SK-N-SH (cell line): ENCODE data around the gene COQ10B. TPM values are rescaled to one million over a fixed set of nuclear protein-coding genes. Genes with fewer than 3 reads are reported as not detected.

Experiments used
- CTCF ChIA-PET: fragments of 300-600, 350-600 bp; formaldehyde crosslinking; extraction: SDS; loops from one replicate; lab custom pipeline; 2021; lab: Yijun Ruan, JAX
- POLR2A ChIA-PET: fragments of 350-600 bp; sonication (Branson Sonifier 250); formaldehyde crosslinking; extraction: SDS; loops from one replicate; lab custom pipeline; 2020; ENCODE audit warnings: antibody characterized with exemption, inconsistent platforms; lab: Yijun Ruan, JAX
- DNase-seq: peaks from one replicate; pipeline ENCODE4 v3.0.0; 2012
- H2AFZ ChIP-seq: fragments of 200-600 bp; sonication (generic); 2 replicates; pipeline ENCODE4 v1.8.1; 2016; ENCODE audit warnings: antibody characterized with exemption, mild to moderate bottlenecking, low read depth
- H3F3A ChIP-seq: fragments of 200-600 bp; sonication (generic); replicated peaks from 2 replicates; pipeline ENCODE3; 2016; ENCODE audit warnings: antibody characterized with exemption, mild to moderate bottlenecking; ENCODE audit not compliant: insufficient read depth
- H3K27ac ChIP-seq, 2 experiments: fragments of 200-500 bp in 1 of 2; fragments of 200-600 bp in 1 of 2; sonication (Bioruptor generic) in 1 of 2; sonication (generic), shearing (Covaris generic) in 1 of 2; 2 replicates each; pipeline versions ENCODE4 v1.5.1 to v1.6.1; 2014 to 2016; ENCODE audit warnings: low read depth in 2 of 2, inconsistent platforms in 1 of 2, low read length in 1 of 2, mild to moderate bottlenecking in 1 of 2, mixed read lengths in 1 of 2
- H3K27me3 ChIP-seq: fragments of 200-600 bp; sonication (generic), shearing (Covaris generic); 2 replicates; pipeline ENCODE4 v1.6.1; 2016; ENCODE audit warnings: mixed run types; ENCODE audit not compliant: insufficient read depth
- H3K36me3 ChIP-seq, 2 experiments: fragments of 200-500 bp in 1 of 2; fragments of 200-600 bp in 1 of 2; sonication (Bioruptor generic) in 1 of 2; sonication (generic) in 1 of 2; replicated peaks in 1 of 2; 2 replicates each; pipeline versions ENCODE3 to v1.5.1; 2014 to 2016; ENCODE audit warnings: low read length in 1 of 2, mild to moderate bottlenecking in 1 of 2; ENCODE audit not compliant: insufficient read depth in 2 of 2, control insufficient read depth in 1 of 2
- H3K4me1 ChIP-seq, 2 experiments: fragments of 200-500 bp in 1 of 2; fragments of 200-600 bp in 1 of 2; sonication (Bioruptor generic) in 1 of 2; sonication (generic), shearing (Covaris generic) in 1 of 2; 2 replicates each; pipeline versions ENCODE4 v1.5.1 to v1.6.1; 2014 to 2016; ENCODE audit warnings: low read depth in 1 of 2, low read length in 1 of 2, mixed run types in 1 of 2; ENCODE audit not compliant: insufficient read depth in 2 of 2, control insufficient read depth in 1 of 2
- H3K4me2 ChIP-seq: fragments of 200-600 bp; sonication (generic), shearing (Covaris generic); 2 replicates; pipeline ENCODE4 v1.6.1; 2017; ENCODE audit warnings: mixed run types
- H3K4me3 ChIP-seq, 2 experiments: fragments of 200-500 bp in 1 of 2; fragments of 200-600 bp in 1 of 2; sonication (Bioruptor generic) in 1 of 2; sonication (generic), shearing (Covaris generic) in 1 of 2; 2 replicates each; pipeline versions ENCODE4 v1.5.1 to v1.8.1; 2014 to 2016; ENCODE audit warnings: low read depth in 2 of 2, inconsistent platforms in 1 of 2, low read length in 1 of 2, mild to moderate bottlenecking in 1 of 2, mixed read lengths in 1 of 2, moderate library complexity in 1 of 2
- H3K79me2 ChIP-seq: fragments of 200-600 bp; sonication (generic); 2 replicates; pipeline ENCODE4 v1.8.1; 2017; ENCODE audit warnings: mild to moderate bottlenecking; ENCODE audit not compliant: insufficient read depth
- H3K9ac ChIP-seq: fragments of 200-600 bp; sonication (generic); 2 replicates; pipeline ENCODE4 v1.6.1; 2017; ENCODE audit warnings: mixed run types
- H3K9me2 ChIP-seq: fragments of 200-600 bp; sonication (generic); 2 replicates; pipeline ENCODE4 v1.6.1; 2017; ENCODE audit warnings: mixed run types
- H3K9me3 ChIP-seq: fragments of 200-600 bp; sonication (generic); 2 replicates; pipeline ENCODE4 v1.6.1; 2017; ENCODE audit warnings: mixed run types, mild to moderate bottlenecking, moderate library complexity
- H4K20me1 ChIP-seq: fragments of 200-600 bp; sonication (generic); 2 replicates; pipeline ENCODE4 v1.6.1; 2017; ENCODE audit warnings: mild to moderate bottlenecking, mixed run types; ENCODE audit not compliant: insufficient read depth
- EZH2phosphoT487 ChIP-seq: fragments of 200-600 bp; sonication (generic); IDR thresholded peaks from 2 replicates; pipeline ENCODE4 v1.6.1; 2017; ENCODE audit warnings: low read depth, mixed run types, mild to moderate bottlenecking, antibody characterized with exemption, moderate library complexity, borderline replicate concordance
- FOSL2 ChIP-seq: IDR thresholded peaks from 2 replicates; pipeline ENCODE4 v1.4.0; 2012; ENCODE audit warnings: low read depth, mild to moderate bottlenecking, moderate library complexity, borderline replicate concordance
- FOXJ3 ChIP-seq: sonication (generic); formaldehyde crosslinking; IDR thresholded peaks from 2 replicates; pipeline ENCODE4 v1.5.1; 2020; ENCODE audit warnings: mild to moderate bottlenecking, missing genetic modification reagents
- FOXM1 ChIP-seq: IDR thresholded peaks from 2 replicates; pipeline ENCODE4 v1.4.0; 2012; ENCODE audit warnings: low read depth, mild to moderate bottlenecking
- GABPA ChIP-seq: IDR thresholded peaks from 2 replicates; pipeline ENCODE4 v1.4.0; 2012; ENCODE audit warnings: low read depth, mild to moderate bottlenecking
- MXI1 ChIP-seq: IDR thresholded peaks from 2 replicates; pipeline ENCODE4 v1.6.1; 2012; ENCODE audit warnings: mild to moderate bottlenecking, low read depth, low read length, improper control_type of control experiment
- NFIC ChIP-seq: IDR thresholded peaks from 2 replicates; pipeline ENCODE4 v1.4.0; 2012; ENCODE audit warnings: borderline replicate concordance
- NRF1 ChIP-seq: IDR thresholded peaks from 2 replicates; pipeline ENCODE4 v1.6.1; 2012; ENCODE audit warnings: low read depth, mild to moderate bottlenecking, low read length
- POLR2AphosphoS5 ChIP-seq: IDR thresholded peaks from 2 replicates; pipeline ENCODE4 v1.6.1; 2012; ENCODE audit warnings: low read depth, low read length
- RAD21 ChIP-seq: IDR thresholded peaks from 2 replicates; pipeline ENCODE4 v1.6.1; 2012; ENCODE audit warnings: mild to moderate bottlenecking, low read length
- RXRA ChIP-seq: IDR thresholded peaks from 2 replicates; pipeline ENCODE4 v1.4.0; 2012; ENCODE audit warnings: low read depth, mild to moderate bottlenecking, borderline replicate concordance
- SIN3A ChIP-seq: IDR thresholded peaks from 2 replicates; pipeline ENCODE4 v1.6.1; 2012; ENCODE audit warnings: low read depth, mild to moderate bottlenecking, low read length, moderate library complexity, borderline replicate concordance
- TAF1 ChIP-seq: IDR thresholded peaks from 2 replicates; pipeline ENCODE4 v1.6.1; 2012; ENCODE audit warnings: low read depth, mild to moderate bottlenecking, low read length, moderate library complexity, borderline replicate concordance
- TEAD4 ChIP-seq: IDR thresholded peaks from 2 replicates; pipeline ENCODE4 v1.4.0; 2012; ENCODE audit warnings: mild to moderate bottlenecking, borderline replicate concordance; ENCODE audit not compliant: insufficient read depth
- WGBS: methylation state at CpG from one replicate; pipeline ENCODE4 v1.1.6; 2017; ENCODE audit warnings: low lambda C conversion rate; 5-methylcytosine and 5-hydroxymethylcytosine counted together
- polyA plus RNA-seq, 3 experiments: library from polyadenylated mRNA; depleted of rRNA; stranded (reverse); fragments of >200 nt; gene quantifications; 2 replicates each; pipeline ENCODE4 v1.2.3, GENCODE V29; 2012
- TF ChIP-seq, protein P1 (sequence below): IDR thresholded peaks from 2 replicates; pipeline ENCODE4 v1.4.0; 2012; ENCODE audit warnings: low read depth, borderline replicate concordance
- TF ChIP-seq, protein P2 (sequence below): IDR thresholded peaks from 2 replicates; pipeline ENCODE4 v1.6.1; 2012; ENCODE audit warnings: mild to moderate bottlenecking, low read depth, low read length, moderate library complexity
- TF ChIP-seq, protein P3 (sequence below): fragments of 150-350 bp; IDR thresholded peaks from 2 replicates; pipeline ENCODE4 v1.6.1; 2016; ENCODE audit warnings: mild to moderate bottlenecking, low read depth, low read length
- TF ChIP-seq, protein P4 (sequence below): IDR thresholded peaks from 2 replicates; pipeline ENCODE4; 2012

Gene COQ10B
- polyA plus RNA-seq, 1 of the 3 experiments (the other 2 are of a cell fraction), result 3.6 TPM

- TF ChIP-seq FOXM1 (no peak), TEAD4 (no peak), FOXJ3 (CRISPR knock-in tag) (no peak), NFIC (no peak), RAD21 (no peak), TAF1 (no peak), SIN3A (no peak)
- TF ChIP-seq, protein P1, sequence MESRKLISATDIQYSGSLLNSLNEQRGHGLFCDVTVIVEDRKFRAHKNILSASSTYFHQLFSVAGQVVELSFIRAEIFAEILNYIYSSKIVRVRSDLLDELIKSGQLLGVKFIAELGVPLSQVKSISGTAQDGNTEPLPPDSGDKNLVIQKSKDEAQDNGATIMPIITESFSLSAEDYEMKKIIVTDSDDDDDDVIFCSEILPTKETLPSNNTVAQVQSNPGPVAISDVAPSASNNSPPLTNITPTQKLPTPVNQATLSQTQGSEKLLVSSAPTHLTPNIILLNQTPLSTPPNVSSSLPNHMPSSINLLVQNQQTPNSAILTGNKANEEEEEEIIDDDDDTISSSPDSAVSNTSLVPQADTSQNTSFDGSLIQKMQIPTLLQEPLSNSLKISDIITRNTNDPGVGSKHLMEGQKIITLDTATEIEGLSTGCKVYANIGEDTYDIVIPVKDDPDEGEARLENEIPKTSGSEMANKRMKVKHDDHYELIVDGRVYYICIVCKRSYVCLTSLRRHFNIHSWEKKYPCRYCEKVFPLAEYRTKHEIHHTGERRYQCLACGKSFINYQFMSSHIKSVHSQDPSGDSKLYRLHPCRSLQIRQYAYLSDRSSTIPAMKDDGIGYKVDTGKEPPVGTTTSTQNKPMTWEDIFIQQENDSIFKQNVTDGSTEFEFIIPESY, result no peak
Measured at GRCh38 chr2:197464175-197464574, 10.8 kb downstream of the COQ10B start (continued).

DNA sequence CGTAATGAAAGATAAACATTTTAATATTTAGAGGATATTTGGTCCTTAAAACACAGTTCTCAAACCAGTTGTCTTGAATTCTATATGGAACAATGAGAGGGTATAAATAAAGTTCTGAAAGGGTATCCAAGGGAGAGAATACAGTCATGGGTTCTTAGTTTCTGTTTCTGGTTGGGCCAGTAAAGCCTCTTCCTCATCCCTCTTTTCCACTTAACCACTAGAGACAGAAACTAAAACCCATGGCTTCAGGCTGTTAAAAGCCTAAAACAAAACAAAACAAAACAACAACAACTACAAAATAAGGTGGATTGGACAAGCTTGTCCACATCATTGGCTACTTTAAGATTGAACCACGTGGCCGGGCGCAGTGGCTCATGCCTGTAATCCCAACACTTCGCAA lies 18.8 kb downstream of the COQ10B start:
- CTCF ChIA-PET, result no interaction called here
- no peak overlapping the region for H2AFZ ChIP-seq
- no peak overlapping the region for H3K27ac ChIP-seq
- no peaks in the 10 kb centered on the region for H4K20me1 ChIP-seq
- POLR2A ChIA-PET, result no interaction called here
- 97% methylated on average over 5 of the region's 5 CpGs for WGBS
- H3K4me3 ChIP-seq, result no peak overlapping the region
- H3K79me2 ChIP-seq, result peaks cover 22% of the 10 kb centered on the region
- H3K9me2 ChIP-seq, result no peaks in the 10 kb centered on the region
- H3K9me3 ChIP-seq, result no peaks in the 10 kb centered on the region
- TF ChIP-seq NRF1 (no peak), GABPA (no peak), FOSL2 (no peak)
- H3K27me3 ChIP-seq, result no peaks in the 10 kb centered on the region
- peaks cover 13% of the 10 kb centered on the region for H3F3A ChIP-seq
- H3K9ac ChIP-seq, result no peak overlapping the region
- H3K36me3 ChIP-seq, result peaks cover 35 to 74% of the 10 kb centered on the region in 2 experiments
- H3K4me2 ChIP-seq, result no peak overlapping the region
- DNase-seq, result no peak
- no peaks in the 10 kb centered on the region for H3K4me1 ChIP-seq

DNA sequence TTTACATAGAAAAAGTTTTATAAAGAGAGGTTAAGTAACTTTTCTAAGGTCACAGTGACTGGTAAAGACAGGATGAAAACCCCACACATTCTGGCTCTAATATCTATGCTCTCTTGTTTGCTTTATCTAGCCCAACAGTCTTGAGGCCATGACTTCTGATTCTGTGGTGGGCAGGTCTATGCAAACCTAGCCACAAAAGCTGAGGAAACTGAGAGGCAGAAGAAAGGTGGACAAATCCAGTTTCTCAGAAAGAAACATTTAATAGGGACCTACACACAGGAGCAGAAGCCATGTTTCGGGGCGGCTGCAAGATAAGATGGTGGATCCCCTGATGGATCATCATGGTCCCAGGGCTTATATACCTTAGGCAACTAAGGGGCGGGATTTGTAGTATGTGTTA lies 24.4 kb downstream of the COQ10B start:
- no peak for DNase-seq
- H3K27ac ChIP-seq, result no peak overlapping the region
- no peak overlapping the region for H2AFZ ChIP-seq
- no peaks in the 10 kb centered on the region for H3K27me3 ChIP-seq
- ChIA-PET POLR2A (interaction anchor here (1.0 kb wide), 1 partner anchor 22 kb away, joined by 4 read pairs; the partner anchor contains the start of genes HSPD1 and HSPE1), CTCF (interaction anchor here (1.5 kb wide), 1 partner anchor 12 kb away, joined by 4 read pairs; no protein-coding TSS in a partner anchor)
- H3K79me2 ChIP-seq, result no peaks in the 10 kb centered on the region
- no peaks in the 10 kb centered on the region for H3K4me1 ChIP-seq
- H3K36me3 ChIP-seq, result peaks cover 33 to 52% of the 10 kb centered on the region in 2 experiments
- WGBS, result 94% methylated on average over 3 of the region's 3 CpGs
- H3K4me3 ChIP-seq, result no peak overlapping the region
- peaks cover 18% of the 10 kb centered on the region for H3F3A ChIP-seq
- no peak overlapping the region for H3K4me2 ChIP-seq
- no peaks in the 10 kb centered on the region for H4K20me1 ChIP-seq
- no peaks in the 10 kb centered on the region for H3K9me2 ChIP-seq
- H3K9ac ChIP-seq, result no peak overlapping the region
- H3K9me3 ChIP-seq, result no peaks in the 10 kb centered on the region
- TF ChIP-seq RXRA, result no peak
- no peak for TF ChIP-seq EZH2phosphoT487
- TF ChIP-seq, protein P2, sequence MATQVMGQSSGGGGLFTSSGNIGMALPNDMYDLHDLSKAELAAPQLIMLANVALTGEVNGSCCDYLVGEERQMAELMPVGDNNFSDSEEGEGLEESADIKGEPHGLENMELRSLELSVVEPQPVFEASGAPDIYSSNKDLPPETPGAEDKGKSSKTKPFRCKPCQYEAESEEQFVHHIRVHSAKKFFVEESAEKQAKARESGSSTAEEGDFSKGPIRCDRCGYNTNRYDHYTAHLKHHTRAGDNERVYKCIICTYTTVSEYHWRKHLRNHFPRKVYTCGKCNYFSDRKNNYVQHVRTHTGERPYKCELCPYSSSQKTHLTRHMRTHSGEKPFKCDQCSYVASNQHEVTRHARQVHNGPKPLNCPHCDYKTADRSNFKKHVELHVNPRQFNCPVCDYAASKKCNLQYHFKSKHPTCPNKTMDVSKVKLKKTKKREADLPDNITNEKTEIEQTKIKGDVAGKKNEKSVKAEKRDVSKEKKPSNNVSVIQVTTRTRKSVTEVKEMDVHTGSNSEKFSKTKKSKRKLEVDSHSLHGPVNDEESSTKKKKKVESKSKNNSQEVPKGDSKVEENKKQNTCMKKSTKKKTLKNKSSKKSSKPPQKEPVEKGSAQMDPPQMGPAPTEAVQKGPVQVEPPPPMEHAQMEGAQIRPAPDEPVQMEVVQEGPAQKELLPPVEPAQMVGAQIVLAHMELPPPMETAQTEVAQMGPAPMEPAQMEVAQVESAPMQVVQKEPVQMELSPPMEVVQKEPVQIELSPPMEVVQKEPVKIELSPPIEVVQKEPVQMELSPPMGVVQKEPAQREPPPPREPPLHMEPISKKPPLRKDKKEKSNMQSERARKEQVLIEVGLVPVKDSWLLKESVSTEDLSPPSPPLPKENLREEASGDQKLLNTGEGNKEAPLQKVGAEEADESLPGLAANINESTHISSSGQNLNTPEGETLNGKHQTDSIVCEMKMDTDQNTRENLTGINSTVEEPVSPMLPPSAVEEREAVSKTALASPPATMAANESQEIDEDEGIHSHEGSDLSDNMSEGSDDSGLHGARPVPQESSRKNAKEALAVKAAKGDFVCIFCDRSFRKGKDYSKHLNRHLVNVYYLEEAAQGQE, result no peak
- TF ChIP-seq TAF1, result no peak
- no peak for TF ChIP-seq GABPA
- TF ChIP-seq MXI1, result no peak
- TF ChIP-seq, protein P3, sequence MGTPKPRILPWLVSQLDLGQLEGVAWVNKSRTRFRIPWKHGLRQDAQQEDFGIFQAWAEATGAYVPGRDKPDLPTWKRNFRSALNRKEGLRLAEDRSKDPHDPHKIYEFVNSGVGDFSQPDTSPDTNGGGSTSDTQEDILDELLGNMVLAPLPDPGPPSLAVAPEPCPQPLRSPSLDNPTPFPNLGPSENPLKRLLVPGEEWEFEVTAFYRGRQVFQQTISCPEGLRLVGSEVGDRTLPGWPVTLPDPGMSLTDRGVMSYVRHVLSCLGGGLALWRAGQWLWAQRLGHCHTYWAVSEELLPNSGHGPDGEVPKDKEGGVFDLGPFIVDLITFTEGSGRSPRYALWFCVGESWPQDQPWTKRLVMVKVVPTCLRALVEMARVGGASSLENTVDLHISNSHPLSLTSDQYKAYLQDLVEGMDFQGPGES, result no peak
- no peak for TF ChIP-seq NFIC
- TF ChIP-seq, protein P4, sequence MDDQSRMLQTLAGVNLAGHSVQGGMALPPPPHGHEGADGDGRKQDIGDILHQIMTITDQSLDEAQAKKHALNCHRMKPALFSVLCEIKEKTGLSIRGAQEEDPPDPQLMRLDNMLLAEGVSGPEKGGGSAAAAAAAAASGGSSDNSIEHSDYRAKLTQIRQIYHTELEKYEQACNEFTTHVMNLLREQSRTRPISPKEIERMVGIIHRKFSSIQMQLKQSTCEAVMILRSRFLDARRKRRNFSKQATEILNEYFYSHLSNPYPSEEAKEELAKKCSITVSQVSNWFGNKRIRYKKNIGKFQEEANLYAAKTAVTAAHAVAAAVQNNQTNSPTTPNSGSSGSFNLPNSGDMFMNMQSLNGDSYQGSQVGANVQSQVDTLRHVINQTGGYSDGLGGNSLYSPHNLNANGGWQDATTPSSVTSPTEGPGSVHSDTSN, result no peak
- TF ChIP-seq RAD21, result no peak
- no peak for TF ChIP-seq TEAD4
- no peak for TF ChIP-seq POLR2AphosphoS5
